ENCODE data around the gene TRH. TPM values are rescaled to one million over a fixed set of nuclear protein-coding genes. Genes with fewer than 3 reads are reported as not detected.
A peak's percentile ranks its signal among the peaks of the same experiment; 100 is the strongest.

The TRH gene
- total RNA-seq, 1 experiment from 2014 or later: 0.22 TPM

- Mint-ChIP-seq H3K4me1 (peaks cover 23% of the 10 kb centered on the region), H3K27ac (no peak overlapping the region), H3K4me3 (peak overlapping the region; percentile 73), H3K9me3 (no peaks in the 10 kb centered on the region), H3K27me3 (ENCODE audit: low read depth) (peaks cover 100% of the 10 kb centered on the region), H3K36me3 (no peaks in the 10 kb centered on the region)
- TF ChIP-seq, protein P1, sequence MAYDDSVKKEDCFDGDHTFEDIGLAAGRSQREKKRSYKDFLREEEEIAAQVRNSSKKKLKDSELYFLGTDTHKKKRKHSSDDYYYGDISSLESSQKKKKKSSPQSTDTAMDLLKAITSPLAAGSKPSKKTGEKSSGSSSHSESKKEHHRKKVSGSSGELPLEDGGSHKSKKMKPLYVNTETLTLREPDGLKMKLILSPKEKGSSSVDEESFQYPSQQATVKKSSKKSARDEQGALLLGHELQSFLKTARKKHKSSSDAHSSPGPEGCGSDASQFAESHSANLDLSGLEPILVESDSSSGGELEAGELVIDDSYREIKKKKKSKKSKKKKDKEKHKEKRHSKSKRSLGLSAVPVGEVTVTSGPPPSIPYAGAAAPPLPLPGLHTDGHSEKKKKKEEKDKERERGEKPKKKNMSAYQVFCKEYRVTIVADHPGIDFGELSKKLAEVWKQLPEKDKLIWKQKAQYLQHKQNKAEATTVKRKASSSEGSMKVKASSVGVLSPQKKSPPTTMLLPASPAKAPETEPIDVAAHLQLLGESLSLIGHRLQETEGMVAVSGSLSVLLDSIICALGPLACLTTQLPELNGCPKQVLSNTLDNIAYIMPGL (CRISPR knock-in tag; IDR thresholded peaks at IDR 0.05): 0 out of 2 replicates have a peak, but pooled peaks have one; percentile 39
- TF ChIP-seq ZNF121 (CRISPR knock-in tag; IDR thresholded peaks at IDR 0.05) (no peak), ZNF423 (CRISPR knock-in tag; IDR thresholded peaks at IDR 0.05) (peak; percentile 36; the same call in 1 of the 2 replicates), ZNF512 (CRISPR knock-in tag; IDR thresholded peaks at IDR 0.05; ENCODE audit: borderline replicate concordance) (0 out of 2 replicates have a peak, but pooled peaks have one; percentile 37)
- TF ChIP-seq, protein P2, sequence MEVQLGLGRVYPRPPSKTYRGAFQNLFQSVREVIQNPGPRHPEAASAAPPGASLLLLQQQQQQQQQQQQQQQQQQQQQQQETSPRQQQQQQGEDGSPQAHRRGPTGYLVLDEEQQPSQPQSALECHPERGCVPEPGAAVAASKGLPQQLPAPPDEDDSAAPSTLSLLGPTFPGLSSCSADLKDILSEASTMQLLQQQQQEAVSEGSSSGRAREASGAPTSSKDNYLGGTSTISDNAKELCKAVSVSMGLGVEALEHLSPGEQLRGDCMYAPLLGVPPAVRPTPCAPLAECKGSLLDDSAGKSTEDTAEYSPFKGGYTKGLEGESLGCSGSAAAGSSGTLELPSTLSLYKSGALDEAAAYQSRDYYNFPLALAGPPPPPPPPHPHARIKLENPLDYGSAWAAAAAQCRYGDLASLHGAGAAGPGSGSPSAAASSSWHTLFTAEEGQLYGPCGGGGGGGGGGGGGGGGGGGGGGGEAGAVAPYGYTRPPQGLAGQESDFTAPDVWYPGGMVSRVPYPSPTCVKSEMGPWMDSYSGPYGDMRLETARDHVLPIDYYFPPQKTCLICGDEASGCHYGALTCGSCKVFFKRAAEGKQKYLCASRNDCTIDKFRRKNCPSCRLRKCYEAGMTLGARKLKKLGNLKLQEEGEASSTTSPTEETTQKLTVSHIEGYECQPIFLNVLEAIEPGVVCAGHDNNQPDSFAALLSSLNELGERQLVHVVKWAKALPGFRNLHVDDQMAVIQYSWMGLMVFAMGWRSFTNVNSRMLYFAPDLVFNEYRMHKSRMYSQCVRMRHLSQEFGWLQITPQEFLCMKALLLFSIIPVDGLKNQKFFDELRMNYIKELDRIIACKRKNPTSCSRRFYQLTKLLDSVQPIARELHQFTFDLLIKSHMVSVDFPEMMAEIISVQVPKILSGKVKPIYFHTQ (CRISPR knock-in tag; IDR thresholded peaks at IDR 0.05): no peak
- ChIA-PET POLR2A (no interaction called here), CTCF (interaction anchor here (7.5 kb wide), 1 partner anchor 33 kb away, joined by 52 read pairs; no protein-coding TSS in a partner anchor)
- DNase-seq (ENCODE audit: low spot score) (peak; percentile 42), ATAC-seq (peak; percentile 12)
Observed at GRCh38 chr3:129975705-129976048, 1.2 kb downstream of the TRH start.

- H3K27ac Mint-ChIP-seq: no peak overlapping the region
- ChIA-PET CTCF (interaction anchor here (7.5 kb wide), 1 partner anchor 34 kb away, joined by 52 read pairs; no protein-coding TSS in a partner anchor), POLR2A (no interaction called here)
- H3K4me1 Mint-ChIP-seq: peaks cover 17% of the 10 kb centered on the region
- no peak for DNase-seq (ENCODE audit: low spot score)
- TF ChIP-seq, protein P3, sequence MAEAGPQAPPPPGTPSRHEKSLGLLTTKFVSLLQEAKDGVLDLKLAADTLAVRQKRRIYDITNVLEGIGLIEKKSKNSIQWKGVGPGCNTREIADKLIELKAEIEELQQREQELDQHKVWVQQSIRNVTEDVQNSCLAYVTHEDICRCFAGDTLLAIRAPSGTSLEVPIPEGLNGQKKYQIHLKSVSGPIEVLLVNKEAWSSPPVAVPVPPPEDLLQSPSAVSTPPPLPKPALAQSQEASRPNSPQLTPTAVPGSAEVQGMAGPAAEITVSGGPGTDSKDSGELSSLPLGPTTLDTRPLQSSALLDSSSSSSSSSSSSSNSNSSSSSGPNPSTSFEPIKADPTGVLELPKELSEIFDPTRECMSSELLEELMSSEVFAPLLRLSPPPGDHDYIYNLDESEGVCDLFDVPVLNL (CRISPR knock-in tag; IDR thresholded peaks at IDR 0.05; ENCODE audit: borderline replicate concordance, low read depth): no peak
- TF ChIP-seq FOXK1 (CRISPR knock-in tag; IDR thresholded peaks at IDR 0.05) (no peak), ZNF671 (CRISPR knock-in tag; IDR thresholded peaks at IDR 0.05) (no peak), TCF7 (CRISPR knock-in tag; IDR thresholded peaks at IDR 0.05; ENCODE audit: low read depth) (no peak)
- TF ChIP-seq, protein P1 (CRISPR knock-in tag; IDR thresholded peaks at IDR 0.05): no peak
- TF ChIP-seq, protein P4, sequence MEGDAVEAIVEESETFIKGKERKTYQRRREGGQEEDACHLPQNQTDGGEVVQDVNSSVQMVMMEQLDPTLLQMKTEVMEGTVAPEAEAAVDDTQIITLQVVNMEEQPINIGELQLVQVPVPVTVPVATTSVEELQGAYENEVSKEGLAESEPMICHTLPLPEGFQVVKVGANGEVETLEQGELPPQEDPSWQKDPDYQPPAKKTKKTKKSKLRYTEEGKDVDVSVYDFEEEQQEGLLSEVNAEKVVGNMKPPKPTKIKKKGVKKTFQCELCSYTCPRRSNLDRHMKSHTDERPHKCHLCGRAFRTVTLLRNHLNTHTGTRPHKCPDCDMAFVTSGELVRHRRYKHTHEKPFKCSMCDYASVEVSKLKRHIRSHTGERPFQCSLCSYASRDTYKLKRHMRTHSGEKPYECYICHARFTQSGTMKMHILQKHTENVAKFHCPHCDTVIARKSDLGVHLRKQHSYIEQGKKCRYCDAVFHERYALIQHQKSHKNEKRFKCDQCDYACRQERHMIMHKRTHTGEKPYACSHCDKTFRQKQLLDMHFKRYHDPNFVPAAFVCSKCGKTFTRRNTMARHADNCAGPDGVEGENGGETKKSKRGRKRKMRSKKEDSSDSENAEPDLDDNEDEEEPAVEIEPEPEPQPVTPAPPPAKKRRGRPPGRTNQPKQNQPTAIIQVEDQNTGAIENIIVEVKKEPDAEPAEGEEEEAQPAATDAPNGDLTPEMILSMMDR (IDR thresholded peaks at IDR 0.05): no peak
- TF ChIP-seq, protein P5, sequence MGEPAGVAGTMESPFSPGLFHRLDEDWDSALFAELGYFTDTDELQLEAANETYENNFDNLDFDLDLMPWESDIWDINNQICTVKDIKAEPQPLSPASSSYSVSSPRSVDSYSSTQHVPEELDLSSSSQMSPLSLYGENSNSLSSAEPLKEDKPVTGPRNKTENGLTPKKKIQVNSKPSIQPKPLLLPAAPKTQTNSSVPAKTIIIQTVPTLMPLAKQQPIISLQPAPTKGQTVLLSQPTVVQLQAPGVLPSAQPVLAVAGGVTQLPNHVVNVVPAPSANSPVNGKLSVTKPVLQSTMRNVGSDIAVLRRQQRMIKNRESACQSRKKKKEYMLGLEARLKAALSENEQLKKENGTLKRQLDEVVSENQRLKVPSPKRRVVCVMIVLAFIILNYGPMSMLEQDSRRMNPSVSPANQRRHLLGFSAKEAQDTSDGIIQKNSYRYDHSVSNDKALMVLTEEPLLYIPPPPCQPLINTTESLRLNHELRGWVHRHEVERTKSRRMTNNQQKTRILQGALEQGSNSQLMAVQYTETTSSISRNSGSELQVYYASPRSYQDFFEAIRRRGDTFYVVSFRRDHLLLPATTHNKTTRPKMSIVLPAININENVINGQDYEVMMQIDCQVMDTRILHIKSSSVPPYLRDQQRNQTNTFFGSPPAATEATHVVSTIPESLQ (CRISPR knock-in tag; IDR thresholded peaks at IDR 0.05): no peak
- H3K27me3 Mint-ChIP-seq (ENCODE audit: low read depth): peaks cover 100% of the 10 kb centered on the region
- no peaks in the 10 kb centered on the region for H3K36me3 Mint-ChIP-seq
- H3K4me3 Mint-ChIP-seq: peak overlapping the region; percentile 73
- H3K9me3 Mint-ChIP-seq: no peaks in the 10 kb centered on the region
- ATAC-seq: no peak
Observed at GRCh38 chr3:129976286-129976685, 1.8 kb downstream of the TRH start.
